ENCODE measurements around the gene POLR1G.

DNA sequence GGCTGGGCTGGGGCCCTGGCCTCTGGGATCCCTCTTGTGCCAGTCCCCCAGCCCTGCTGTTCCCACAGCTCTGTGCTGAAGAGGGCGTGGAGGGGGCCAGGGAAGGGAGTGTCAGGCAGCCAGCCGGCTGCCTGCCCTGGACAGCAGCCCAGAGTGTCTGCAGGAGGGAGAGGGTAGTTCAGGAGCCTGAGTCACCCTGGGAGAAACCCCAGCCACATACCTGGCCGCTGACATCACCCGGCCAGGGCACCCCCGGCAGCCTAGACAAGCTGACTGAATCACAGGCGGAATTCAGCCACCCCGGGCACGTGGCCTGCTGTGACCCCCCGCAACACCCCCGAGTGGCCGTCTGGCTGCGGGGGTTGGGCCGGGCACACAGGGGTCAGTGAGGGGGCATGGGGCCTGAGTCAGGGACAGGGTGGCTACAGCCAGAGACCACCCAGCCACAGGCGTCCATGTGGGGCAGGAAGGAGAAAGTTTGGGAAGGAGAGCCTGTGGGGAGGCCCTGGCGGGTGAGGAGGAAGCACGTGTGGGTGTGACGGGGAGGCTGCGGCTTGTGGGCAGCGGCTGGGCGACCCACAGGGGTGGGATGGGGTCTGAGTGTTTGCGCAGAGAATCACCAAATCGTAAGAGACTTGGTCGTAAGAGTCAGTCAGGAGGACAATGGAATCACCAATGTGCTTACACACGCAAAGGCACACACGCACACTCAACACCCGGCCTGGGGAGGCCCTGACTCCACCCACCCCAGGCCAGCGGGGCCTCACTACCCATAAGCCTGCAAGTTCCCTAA, 49.5 kb downstream of the POLR1G start:
- TF ChIP-seq KDM1A (IDR thresholded peaks at IDR 0.05; ENCODE audit: low read depth) = no peak
- TF ChIP-seq, protein P1, sequence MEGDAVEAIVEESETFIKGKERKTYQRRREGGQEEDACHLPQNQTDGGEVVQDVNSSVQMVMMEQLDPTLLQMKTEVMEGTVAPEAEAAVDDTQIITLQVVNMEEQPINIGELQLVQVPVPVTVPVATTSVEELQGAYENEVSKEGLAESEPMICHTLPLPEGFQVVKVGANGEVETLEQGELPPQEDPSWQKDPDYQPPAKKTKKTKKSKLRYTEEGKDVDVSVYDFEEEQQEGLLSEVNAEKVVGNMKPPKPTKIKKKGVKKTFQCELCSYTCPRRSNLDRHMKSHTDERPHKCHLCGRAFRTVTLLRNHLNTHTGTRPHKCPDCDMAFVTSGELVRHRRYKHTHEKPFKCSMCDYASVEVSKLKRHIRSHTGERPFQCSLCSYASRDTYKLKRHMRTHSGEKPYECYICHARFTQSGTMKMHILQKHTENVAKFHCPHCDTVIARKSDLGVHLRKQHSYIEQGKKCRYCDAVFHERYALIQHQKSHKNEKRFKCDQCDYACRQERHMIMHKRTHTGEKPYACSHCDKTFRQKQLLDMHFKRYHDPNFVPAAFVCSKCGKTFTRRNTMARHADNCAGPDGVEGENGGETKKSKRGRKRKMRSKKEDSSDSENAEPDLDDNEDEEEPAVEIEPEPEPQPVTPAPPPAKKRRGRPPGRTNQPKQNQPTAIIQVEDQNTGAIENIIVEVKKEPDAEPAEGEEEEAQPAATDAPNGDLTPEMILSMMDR (IDR thresholded peaks at IDR 0.05) = no peak

Measured in A549 (cell line).